Adrenal gland (tissue), 5 donors: ENCODE measurements around the gene MVD.

Experiments used
- POLR2A ChIP-seq, 2 donors: fragments of 450-650 bp; IDR thresholded peaks; one replicate each; pipeline ENCODE4 v1.6.1; 2017; ENCODE audit warnings: antibody characterized with exemption in 2 of 2, mild to moderate bottlenecking in 2 of 2, moderate library complexity in 1 of 2
- TF ChIP-seq, protein P1 (sequence below), 6 experiments: fragments of 450-650 bp in 4 of 6; fragments of 200-600 bp in 2 of 6; sonication (generic) in 1 of 6; IDR thresholded peaks; 1 replicate in 5 of 6; 2 replicates in 1 of 6; pipeline versions ENCODE4 v1.5.1 to v1.8.0; 2016 to 2021; ENCODE audit warnings: antibody characterized with exemption in 6 of 6, mild to moderate bottlenecking in 2 of 6, moderate library complexity in 1 of 6
- donor health status: DM: no; HTN: no; CAD: no.

DNA sequence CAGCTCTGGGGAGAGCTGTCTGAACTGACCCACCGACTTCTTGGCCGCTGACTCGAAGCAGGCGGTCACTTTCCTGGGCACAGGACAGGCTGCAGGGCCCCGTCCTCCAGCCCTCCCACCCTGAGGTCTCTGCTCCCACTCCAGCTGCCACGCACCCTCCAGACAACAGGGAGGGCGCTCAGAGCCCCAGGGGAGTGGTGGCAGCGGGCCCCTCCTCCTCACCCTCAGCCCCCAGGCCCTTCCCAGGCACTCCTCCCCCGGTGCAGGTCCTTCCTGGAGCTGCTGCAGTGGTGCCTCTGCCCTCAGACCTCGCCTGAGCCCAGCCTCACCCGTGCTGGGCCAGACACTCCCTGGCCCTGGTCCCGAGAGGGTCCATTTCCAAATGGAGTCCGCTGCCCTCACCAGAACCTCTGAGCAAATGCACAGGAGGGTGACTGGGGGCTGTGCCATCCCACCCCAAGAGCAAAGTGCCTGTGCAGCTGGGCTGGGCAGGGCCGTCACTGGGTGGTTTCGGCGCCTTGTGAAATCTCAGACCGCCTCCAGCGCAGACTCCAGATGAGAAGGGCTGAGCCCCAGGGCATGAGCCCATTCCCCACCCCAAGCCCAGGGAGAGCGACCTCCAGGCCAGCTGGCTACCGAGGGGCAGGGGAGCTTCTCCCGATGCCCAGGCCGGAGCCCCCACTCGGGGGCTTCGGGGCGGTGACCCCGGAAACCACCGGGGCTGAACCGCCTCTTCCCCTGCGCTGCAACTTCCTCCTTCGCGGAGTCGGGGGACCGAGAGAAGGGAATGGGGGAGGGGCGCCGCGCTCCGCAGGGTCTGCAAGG is 12.8 kb downstream of the MVD start:
- TF ChIP-seq, protein P1, sequence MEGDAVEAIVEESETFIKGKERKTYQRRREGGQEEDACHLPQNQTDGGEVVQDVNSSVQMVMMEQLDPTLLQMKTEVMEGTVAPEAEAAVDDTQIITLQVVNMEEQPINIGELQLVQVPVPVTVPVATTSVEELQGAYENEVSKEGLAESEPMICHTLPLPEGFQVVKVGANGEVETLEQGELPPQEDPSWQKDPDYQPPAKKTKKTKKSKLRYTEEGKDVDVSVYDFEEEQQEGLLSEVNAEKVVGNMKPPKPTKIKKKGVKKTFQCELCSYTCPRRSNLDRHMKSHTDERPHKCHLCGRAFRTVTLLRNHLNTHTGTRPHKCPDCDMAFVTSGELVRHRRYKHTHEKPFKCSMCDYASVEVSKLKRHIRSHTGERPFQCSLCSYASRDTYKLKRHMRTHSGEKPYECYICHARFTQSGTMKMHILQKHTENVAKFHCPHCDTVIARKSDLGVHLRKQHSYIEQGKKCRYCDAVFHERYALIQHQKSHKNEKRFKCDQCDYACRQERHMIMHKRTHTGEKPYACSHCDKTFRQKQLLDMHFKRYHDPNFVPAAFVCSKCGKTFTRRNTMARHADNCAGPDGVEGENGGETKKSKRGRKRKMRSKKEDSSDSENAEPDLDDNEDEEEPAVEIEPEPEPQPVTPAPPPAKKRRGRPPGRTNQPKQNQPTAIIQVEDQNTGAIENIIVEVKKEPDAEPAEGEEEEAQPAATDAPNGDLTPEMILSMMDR (IDR thresholded peaks at IDR 0.05) = no peak
- no peak for TF ChIP-seq POLR2A (IDR thresholded peaks at IDR 0.05)
